K562 (cell line): Measurements from ENCODE around the gene RNF4. TPM values are rescaled to one million over a fixed set of nuclear protein-coding genes. Genes with fewer than 3 reads are reported as not detected.

Experiments
- ETS1 ChIP-seq: conservative IDR thresholded peaks from 2 replicates; pipeline ENCODE4 v1.6.1; 2011; ENCODE audit warnings: low read depth, mild to moderate bottlenecking, low read length; ENCODE audit not compliant: control insufficient read depth
- FOXJ2 ChIP-seq: fragments of 200-800 bp; sonication (Bioruptor generic); IDR thresholded peaks from 2 replicates; pipeline ENCODE4 v1.6.1; 2016; ENCODE audit warnings: missing genetic modification characterization, missing compliant biosample characterization
- GTF2E2 ChIP-seq: fragments of 200-800 bp; sonication (Bioruptor generic); IDR thresholded peaks from 2 replicates; pipeline ENCODE4 v1.6.1; 2016; ENCODE audit warnings: missing genetic modification characterization, missing compliant biosample characterization
- RBFOX2 ChIP-seq: fragments of 200-400 bp; formaldehyde crosslinking; IDR thresholded peaks from 2 replicates; pipeline ENCODE4 v1.6.1; 2017; ENCODE audit warnings: low read depth, mild to moderate bottlenecking, low read length, moderate library complexity
- SIN3A ChIP-seq, 2 experiments: fragments of 150-350 bp in 1 of 2; IDR thresholded peaks; 2 replicates each; pipeline ENCODE4 v1.6.1; 2011 to 2016; ENCODE audit warnings: borderline replicate concordance in 2 of 2, low read depth in 2 of 2, low read length in 2 of 2, mild to moderate bottlenecking in 2 of 2, moderate library complexity in 2 of 2; ENCODE audit not compliant: control insufficient read depth in 1 of 2
- SUPT5H ChIP-seq: fragments of 450-650 bp; IDR thresholded peaks from 2 replicates; pipeline ENCODE4 v1.6.1; 2016
- TOE1 ChIP-seq, 2 experiments: fragments of 450-650 bp in 1 of 2; sonication (generic) in 1 of 2; formaldehyde crosslinking in 1 of 2; IDR thresholded peaks; 2 replicates each; pipeline versions ENCODE4 v1.7.1 to v1.8.0; 2016 to 2022; ENCODE audit warnings: borderline replicate concordance in 2 of 2, mild to moderate bottlenecking in 2 of 2, antibody characterized with exemption in 1 of 2, inconsistent platforms in 1 of 2, low read depth in 1 of 2, missing genetic modification reagents in 1 of 2, moderate library complexity in 1 of 2
- ZBTB40 ChIP-seq, 2 experiments: fragments of 450-650 bp in 1 of 2; sonication (generic) in 1 of 2; formaldehyde crosslinking in 1 of 2; IDR thresholded peaks; 2 replicates each; pipeline versions ENCODE4 v1.7.1 to v1.9.0; 2016 to 2022; ENCODE audit warnings: inconsistent platforms in 1 of 2, mild to moderate bottlenecking in 1 of 2, missing genetic modification reagents in 1 of 2
- ZNF140 ChIP-seq: fragments of 250-450 bp; sonication (Bioruptor Pico); IDR thresholded peaks from 2 replicates; pipeline ENCODE4 v1.8.0; 2021; ENCODE audit warnings: moderate library complexity, mild to moderate bottlenecking, inconsistent platforms
- polyA plus RNA-seq, 8 experiments: library from polyadenylated mRNA; depleted of rRNA in 4 of 8; stranded (reverse) in 5 of 8; unstranded in 3 of 8; fragments of >200 nt; fragmentation: Nextera tagmentation in 2 of 8; fragmentation: Illumina TruSeq in 1 of 8; extraction: Ambion mirVana in 2 of 8; extraction: Trizol in 1 of 8; gene quantifications; 2 replicates each; pipeline versions ENCODE4 v1.2.1 to v1.2.3, GENCODE V29; 2011 to 2014; ENCODE audit warnings: inconsistent platforms in 1 of 8, missing spikeins in 1 of 8
- total RNA-seq, 7 experiments: library from RNA; depleted of rRNA in 6 of 7; stranded (reverse); fragments of >200 nt in 6 of 7; fragmentation: Illumina TruSeq in 2 of 7; extraction: Trizol in 2 of 7; gene quantifications; 2 replicates each; pipeline versions ENCODE4 v1.2.1 to v1.2.3, GENCODE V29; 2011 to 2021; ENCODE audit warnings: low replicate concordance in 1 of 7

RNF4 gene
- total and polyA plus RNA-seq, 9 of the 15 experiments (the other 6 are each of a cell fraction or from before 2014, with no cell fraction given), result 19.2 to 59.3 (median 44.8) TPM

GRCh38 chr4:2469192-2469984, 482 bp downstream of the RNF4 start (continued):
- TF ChIP-seq TOE1 (IDR thresholded peaks at IDR 0.05; ENCODE audit: borderline replicate concordance), result no peak
- no peak for TF ChIP-seq TOE1 (CRISPR knock-in tag; IDR thresholded peaks at IDR 0.05; ENCODE audit: borderline replicate concordance, low read depth)
- TF ChIP-seq ETS1, result peak; percentile 53; the same call in 1 of the 2 replicates
- no peak for TF ChIP-seq ZBTB40 (IDR thresholded peaks at IDR 0.05)
- no peak for TF ChIP-seq ZBTB40 (CRISPR knock-in tag; IDR thresholded peaks at IDR 0.05)
- TF ChIP-seq SUPT5H, result peak; percentile 86; the same call in 1 of the 2 replicates
- 0 out of 2 replicates have a peak, but pooled peaks have one; percentile 46 for TF ChIP-seq GTF2E2 (tag)
- TF ChIP-seq ZNF140 (CRISPR knock-in tag), result no peak
- no peak for TF ChIP-seq FOXJ2 (tag)
- TF ChIP-seq RBFOX2, result peak; percentile 68
- peak in 1 of 2 experiments; percentile 85; a peak in 1 of 4 replicates for TF ChIP-seq SIN3A (IDR thresholded peaks at IDR 0.05; ENCODE audit: borderline replicate concordance in 2 of 2, control insufficient read depth in 1 of 2, low read depth in 2 of 2, low read length in 2 of 2)
